HepG2 (cell line): ENCODE results near the gene SCYGR4. TPM values are rescaled to one million over a fixed set of nuclear protein-coding genes. Genes with fewer than 3 reads are reported as not detected.
A peak's percentile ranks its signal among the peaks of the same experiment; 100 is the strongest.

Experiments used
- BORCS8-MEF2B ChIP-seq: sonication (generic); formaldehyde crosslinking; IDR thresholded peaks from 2 replicates; pipeline ENCODE4 v1.8.0; 2022; ENCODE audit warnings: mild to moderate bottlenecking, missing genetic modification reagents
- CCAR2 ChIP-seq: fragments of 200-400 bp; formaldehyde crosslinking; optimal IDR thresholded peaks from 2 replicates; pipeline ENCODE3; 2018; ENCODE audit warnings: low read depth, mild to moderate bottlenecking, low read length, moderate library complexity
- CHCHD3 ChIP-seq: sonication (generic); formaldehyde crosslinking; IDR thresholded peaks from 2 replicates; pipeline ENCODE4 v1.8.0; 2022; ENCODE audit warnings: mild to moderate bottlenecking, missing genetic modification reagents, moderate library complexity
- ERF ChIP-seq: IDR thresholded peaks from 2 replicates; pipeline ENCODE4 v1.6.1; 2018; ENCODE audit warnings: missing biosample characterization, missing genetic modification reagents
- FIP1L1 ChIP-seq: fragments of 200-400 bp; formaldehyde crosslinking; IDR thresholded peaks from 2 replicates; pipeline ENCODE4 v1.6.1; 2018; ENCODE audit warnings: low read depth, mild to moderate bottlenecking, low read length, moderate library complexity, borderline replicate concordance; ENCODE audit not compliant: insufficient read depth
- GLI4 ChIP-seq: sonication (generic); formaldehyde crosslinking; IDR thresholded peaks from 2 replicates; pipeline ENCODE4 v1.5.1; 2020; ENCODE audit warnings: missing genetic modification reagents, mild to moderate bottlenecking, moderate library complexity, borderline replicate concordance
- HDAC6 ChIP-seq: fragments of 200-600 bp; sonication (generic); IDR thresholded peaks from 2 replicates; pipeline ENCODE4 v1.7.0; 2017; ENCODE audit warnings: mild to moderate bottlenecking, antibody characterized with exemption, low read length, low read depth
- HOXA3 ChIP-seq: sonication (generic); formaldehyde crosslinking; IDR thresholded peaks from 2 replicates; pipeline ENCODE4 v1.5.0; 2020; ENCODE audit warnings: missing genetic modification reagents
- KDM3A ChIP-seq: IDR thresholded peaks from 2 replicates; pipeline ENCODE4 v1.6.1; 2018; ENCODE audit warnings: low read depth, missing compliant biosample characterization
- KDM4B ChIP-seq: sonication (generic); formaldehyde crosslinking; IDR thresholded peaks from 2 replicates; pipeline ENCODE4 v1.4.0; 2020; ENCODE audit warnings: missing genetic modification reagents
- KMT2A ChIP-seq: sonication (generic); formaldehyde crosslinking; IDR thresholded peaks from 2 replicates; pipeline ENCODE4 v1.4.0; 2020; ENCODE audit warnings: missing genetic modification reagents
- MAF1 ChIP-seq: sonication (generic); formaldehyde crosslinking; IDR thresholded peaks from 2 replicates; pipeline ENCODE4 v1.5.0; 2020; ENCODE audit warnings: missing genetic modification reagents, borderline replicate concordance
- MATR3 ChIP-seq: sonication (generic); formaldehyde crosslinking; IDR thresholded peaks from 2 replicates; pipeline ENCODE4 v1.4.0; 2020; ENCODE audit warnings: missing genetic modification reagents
- POLR2AphosphoS5 ChIP-seq: IDR thresholded peaks from 2 replicates; pipeline ENCODE4 v1.6.1; 2012; ENCODE audit warnings: low read depth, low read length
- SP140L ChIP-seq: sonication (generic); formaldehyde crosslinking; IDR thresholded peaks from 2 replicates; pipeline ENCODE4 v1.4.0; 2020; ENCODE audit warnings: missing genetic modification reagents, borderline replicate concordance
- SP5 ChIP-seq: IDR thresholded peaks from 2 replicates; pipeline ENCODE4 v1.6.1; 2016; ENCODE audit warnings: low read depth, borderline replicate concordance
- TOE1 ChIP-seq: sonication (generic); formaldehyde crosslinking; IDR thresholded peaks from 2 replicates; pipeline ENCODE4 v1.4.0; 2020; ENCODE audit warnings: mild to moderate bottlenecking, missing genetic modification reagents
- ZBTB25 ChIP-seq: IDR thresholded peaks from 2 replicates; pipeline ENCODE4 v1.6.1; 2018; ENCODE audit warnings: missing genetic modification reagents
- ZBTB38 ChIP-seq: sonication (generic); formaldehyde crosslinking; IDR thresholded peaks from 2 replicates; pipeline ENCODE4 v1.5.1; 2020; ENCODE audit warnings: mild to moderate bottlenecking, missing genetic modification reagents
- ZNF282 ChIP-seq: fragments of 450-650 bp; IDR thresholded peaks from 2 replicates; pipeline ENCODE4 v1.6.1; 2018; ENCODE audit not compliant: partially characterized antibody
- ZNF503 ChIP-seq: sonication (generic); formaldehyde crosslinking; IDR thresholded peaks from 2 replicates; pipeline ENCODE4 v1.4.0; 2020; ENCODE audit warnings: missing genetic modification reagents
- ZNF83 ChIP-seq: sonication (generic); formaldehyde crosslinking; IDR thresholded peaks from 2 replicates; pipeline ENCODE4 v1.4.0; 2020; ENCODE audit warnings: missing genetic modification reagents, mild to moderate bottlenecking, borderline replicate concordance
- polyA plus RNA-seq, 8 experiments: library from polyadenylated mRNA; depleted of rRNA in 3 of 8; stranded (reverse) in 7 of 8; unstranded in 1 of 8; fragments of >200 nt; fragmentation: Illumina TruSeq in 4 of 8; extraction: Trizol in 4 of 8; gene quantifications; 2 replicates each; pipeline versions ENCODE4 v1.2.1 to v1.2.3, GENCODE V29; 2011 to 2016; ENCODE audit warnings: low read depth in 4 of 8, missing spikeins in 1 of 8, mixed read lengths in 1 of 8; ENCODE audit not compliant: insufficient read depth in 1 of 8
- total RNA-seq, 5 experiments: library from RNA; depleted of rRNA; stranded (reverse); fragments of >200 nt; fragmentation: Illumina TruSeq; extraction: Trizol; gene quantifications; 2 replicates each; pipeline ENCODE4 v1.2.3, GENCODE V29; 2016; ENCODE audit warnings: low read depth in 1 of 5
- TF ChIP-seq, protein P1 (sequence below), 2 experiments: sonication (generic) in 1 of 2; formaldehyde crosslinking in 1 of 2; IDR thresholded peaks; 2 replicates each; pipeline versions ENCODE4 v1.6.1 to v1.9.0; 2014 to 2022; ENCODE audit warnings: antibody characterized with exemption in 1 of 2, borderline replicate concordance in 1 of 2, inconsistent platforms in 1 of 2, low read depth in 1 of 2, missing genetic modification reagents in 1 of 2

The SCYGR4 gene
- total and polyA plus RNA-seq, 2 of the 13 experiments (the other 11 are each of a cell fraction or from before 2014, with no cell fraction given), result not detected

- TF ChIP-seq ZNF83 (CRISPR knock-in tag), result no peak
- peak; percentile 27; the same call in 1 of the 2 replicates for TF ChIP-seq HOXA3 (CRISPR knock-in tag)
- TF ChIP-seq GLI4 (CRISPR knock-in tag), result no peak
- TF ChIP-seq FIP1L1, result no peak
- no peak for TF ChIP-seq MAF1 (CRISPR knock-in tag)
- TF ChIP-seq SP140L (CRISPR knock-in tag), result no peak
- TF ChIP-seq ZBTB38, result no peak
- no peak for TF ChIP-seq CCAR2
- 0 out of 2 replicates have a peak, but pooled peaks have one; percentile 42 for TF ChIP-seq BORCS8-MEF2B (CRISPR knock-in tag)
- no peak for TF ChIP-seq TOE1 (CRISPR knock-in tag)
- TF ChIP-seq KDM3A (CRISPR knock-in tag), result peak; percentile 22; the same call in 1 of the 2 replicates
- TF ChIP-seq HDAC6, result no peak
- TF ChIP-seq KMT2A (CRISPR knock-in tag), result no peak
- no peak for TF ChIP-seq MATR3 (CRISPR knock-in tag)
- TF ChIP-seq KDM4B, result peak; percentile 16; the same call in 1 of the 2 replicates
- no peak for TF ChIP-seq POLR2AphosphoS5
- no peak for TF ChIP-seq CHCHD3 (CRISPR knock-in tag)
- TF ChIP-seq ZNF282, result no peak
- TF ChIP-seq SP5, result peak; percentile 99
- no peak for TF ChIP-seq ZBTB25 (CRISPR knock-in tag)
- peak; percentile 80 for TF ChIP-seq ZNF503 (CRISPR knock-in tag)
- 0 out of 2 replicates have a peak, but pooled peaks have one; percentile 17 for TF ChIP-seq ERF (CRISPR knock-in tag)
- TF ChIP-seq, protein P1, sequence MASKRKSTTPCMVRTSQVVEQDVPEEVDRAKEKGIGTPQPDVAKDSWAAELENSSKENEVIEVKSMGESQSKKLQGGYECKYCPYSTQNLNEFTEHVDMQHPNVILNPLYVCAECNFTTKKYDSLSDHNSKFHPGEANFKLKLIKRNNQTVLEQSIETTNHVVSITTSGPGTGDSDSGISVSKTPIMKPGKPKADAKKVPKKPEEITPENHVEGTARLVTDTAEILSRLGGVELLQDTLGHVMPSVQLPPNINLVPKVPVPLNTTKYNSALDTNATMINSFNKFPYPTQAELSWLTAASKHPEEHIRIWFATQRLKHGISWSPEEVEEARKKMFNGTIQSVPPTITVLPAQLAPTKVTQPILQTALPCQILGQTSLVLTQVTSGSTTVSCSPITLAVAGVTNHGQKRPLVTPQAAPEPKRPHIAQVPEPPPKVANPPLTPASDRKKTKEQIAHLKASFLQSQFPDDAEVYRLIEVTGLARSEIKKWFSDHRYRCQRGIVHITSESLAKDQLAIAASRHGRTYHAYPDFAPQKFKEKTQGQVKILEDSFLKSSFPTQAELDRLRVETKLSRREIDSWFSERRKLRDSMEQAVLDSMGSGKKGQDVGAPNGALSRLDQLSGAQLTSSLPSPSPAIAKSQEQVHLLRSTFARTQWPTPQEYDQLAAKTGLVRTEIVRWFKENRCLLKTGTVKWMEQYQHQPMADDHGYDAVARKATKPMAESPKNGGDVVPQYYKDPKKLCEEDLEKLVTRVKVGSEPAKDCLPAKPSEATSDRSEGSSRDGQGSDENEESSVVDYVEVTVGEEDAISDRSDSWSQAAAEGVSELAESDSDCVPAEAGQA (IDR thresholded peaks at IDR 0.05; ENCODE audit: low read depth), result no peak
- TF ChIP-seq, protein P1 (CRISPR knock-in tag; IDR thresholded peaks at IDR 0.05; ENCODE audit: borderline replicate concordance), result no peak
Measured at GRCh38 chr2:227643990-227644551, 26.8 kb downstream of the SCYGR4 start (continued).
